ENCODE data around the gene ANKRD12. TPM values are rescaled to one million over a fixed set of nuclear protein-coding genes. Genes with fewer than 3 reads are reported as not detected.

ANKRD12 gene
- total RNA-seq, 1 donor from 2014 or later: 8.5 TPM

- no peak for DNase-seq (ENCODE audit: low read depth)
- H3K4me3 ChIP-seq (ENCODE audit: low read depth, low read length): no peak overlapping the region
- no peak for TF ChIP-seq CTCF (conservative IDR thresholded peaks at IDR 0.05; ENCODE audit: low read depth, low read length)
Observed at GRCh38 chr18:9297007-9297393, 160.4 kb downstream of the ANKRD12 start.

GRCh38 chr18:9304388-9305070 is 167.9 kb downstream of the ANKRD12 start:
- DNase-seq (ENCODE audit: low read depth): no peak
- no peak overlapping the region for H3K4me3 ChIP-seq (ENCODE audit: low read depth, low read length)
- no peak for TF ChIP-seq CTCF (conservative IDR thresholded peaks at IDR 0.05; ENCODE audit: low read depth, low read length)

- no peak for DNase-seq (ENCODE audit: low read depth)
- no peak for TF ChIP-seq CTCF (conservative IDR thresholded peaks at IDR 0.05; ENCODE audit: low read depth, low read length)
- no peak overlapping the region for H3K4me3 ChIP-seq (ENCODE audit: low read depth, low read length)
Observed at GRCh38 chr18:9319333-9319732, 182.8 kb downstream of the ANKRD12 start.

GRCh38 chr18:9321017-9321452 is 184.5 kb downstream of the ANKRD12 start:
- no peak for DNase-seq (ENCODE audit: low read depth)
- TF ChIP-seq CTCF (conservative IDR thresholded peaks at IDR 0.05; ENCODE audit: low read depth, low read length): no peak
- H3K4me3 ChIP-seq (ENCODE audit: low read depth, low read length): no peak overlapping the region

GRCh38 chr18:9321736-9322135 is 185.2 kb downstream of the ANKRD12 start:
- no peak for DNase-seq (ENCODE audit: low read depth)
- no peak for TF ChIP-seq CTCF (conservative IDR thresholded peaks at IDR 0.05; ENCODE audit: low read depth, low read length)
- H3K4me3 ChIP-seq (ENCODE audit: low read depth, low read length): no peak overlapping the region

GRCh38 chr18:9322744-9323143 is 186.2 kb downstream of the ANKRD12 start:
- H3K4me3 ChIP-seq (ENCODE audit: low read depth, low read length): no peak overlapping the region
- TF ChIP-seq CTCF (conservative IDR thresholded peaks at IDR 0.05; ENCODE audit: low read depth, low read length): no peak
- DNase-seq (ENCODE audit: low read depth): no peak

Measured in epithelial cell of proximal tubule (primary cell).